Measurements from ENCODE around the gene CDH22. TPM values are rescaled to one million over a fixed set of nuclear protein-coding genes. Genes with fewer than 3 reads are reported as not detected.

CDH22 gene
- total RNA-seq, 1 experiment from 2014 or later, result not detected

GRCh38 chr20:46174469-46175126 lies 133.7 kb downstream of the CDH22 start:
- DNase-seq, result peak; percentile 62
- H3K4me3 ChIP-seq, result no peak overlapping the region
- no peaks in the 10 kb centered on the region for H3K36me3 ChIP-seq
- peaks cover 62% of the 10 kb centered on the region for H3K27me3 ChIP-seq
- H3K9me3 ChIP-seq, result no peaks in the 10 kb centered on the region

GRCh38 chr20:46173652-46174468 lies 134.4 kb downstream of the CDH22 start:
- DNase-seq, result no peak
- no peak overlapping the region for H3K4me3 ChIP-seq
- H3K27me3 ChIP-seq, result peaks cover 62% of the 10 kb centered on the region
- H3K9me3 ChIP-seq, result no peaks in the 10 kb centered on the region
- no peaks in the 10 kb centered on the region for H3K36me3 ChIP-seq

GRCh38 chr20:46172961-46173536 lies 135.2 kb downstream of the CDH22 start:
- DNase-seq, result no peak
- H3K36me3 ChIP-seq, result no peaks in the 10 kb centered on the region
- no peaks in the 10 kb centered on the region for H3K9me3 ChIP-seq
- peaks cover 62% of the 10 kb centered on the region for H3K27me3 ChIP-seq
- no peak overlapping the region for H3K4me3 ChIP-seq

- no peaks in the 10 kb centered on the region for H3K36me3 ChIP-seq
- no peak overlapping the region for H3K4me3 ChIP-seq
- no peaks in the 10 kb centered on the region for H3K9me3 ChIP-seq
- DNase-seq, result no peak
- H3K27me3 ChIP-seq, result peaks cover 62% of the 10 kb centered on the region
Observed at GRCh38 chr20:46172455-46172854, 135.8 kb downstream of the CDH22 start.

- H3K36me3 ChIP-seq, result no peaks in the 10 kb centered on the region
- no peak overlapping the region for H3K4me3 ChIP-seq
- no peak for DNase-seq
- H3K27me3 ChIP-seq, result peaks cover 62% of the 10 kb centered on the region
- H3K9me3 ChIP-seq, result no peaks in the 10 kb centered on the region
Observed at GRCh38 chr20:46171909-46172308, 136.4 kb downstream of the CDH22 start.

GRCh38 chr20:46171476-46171875 lies 136.8 kb downstream of the CDH22 start:
- no peaks in the 10 kb centered on the region for H3K9me3 ChIP-seq
- no peaks in the 10 kb centered on the region for H3K36me3 ChIP-seq
- H3K4me3 ChIP-seq, result no peak overlapping the region
- DNase-seq, result no peak
- peaks cover 63% of the 10 kb centered on the region for H3K27me3 ChIP-seq

- Histone ChIP-seq H3K4me3 (no peak overlapping the region), H3K36me3 (no peaks in the 10 kb centered on the region), H3K9me3 (no peaks in the 10 kb centered on the region), H3K27me3 (peaks cover 48% of the 10 kb centered on the region)
- DNase-seq, result no peak
Observed at GRCh38 chr20:46169245-46170171, 138.8 kb downstream of the CDH22 start.

GRCh38 chr20:46168438-46168837 lies 139.9 kb downstream of the CDH22 start:
- H3K36me3 ChIP-seq, result no peaks in the 10 kb centered on the region
- DNase-seq, result no peak
- H3K27me3 ChIP-seq, result peaks cover 39% of the 10 kb centered on the region
- no peak overlapping the region for H3K4me3 ChIP-seq
- H3K9me3 ChIP-seq, result no peaks in the 10 kb centered on the region

- Histone ChIP-seq H3K27me3 (peaks cover 35% of the 10 kb centered on the region), H3K4me3 (no peak overlapping the region), H3K9me3 (no peaks in the 10 kb centered on the region), H3K36me3 (no peaks in the 10 kb centered on the region)
- DNase-seq, result no peak
Observed at GRCh38 chr20:46167080-46167479, 141.2 kb downstream of the CDH22 start.

GRCh38 chr20:46164254-46164653 lies 144.0 kb downstream of the CDH22 start:
- Histone ChIP-seq H3K27me3 (peaks cover 33% of the 10 kb centered on the region), H3K4me3 (no peak overlapping the region), H3K9me3 (no peaks in the 10 kb centered on the region), H3K36me3 (no peaks in the 10 kb centered on the region)
- no peak for DNase-seq

- peaks cover 34% of the 10 kb centered on the region for H3K27me3 ChIP-seq
- no peaks in the 10 kb centered on the region for H3K9me3 ChIP-seq
- DNase-seq, result no peak
- H3K36me3 ChIP-seq, result no peaks in the 10 kb centered on the region
- no peak overlapping the region for H3K4me3 ChIP-seq
Observed at GRCh38 chr20:46161921-46162320, 146.4 kb downstream of the CDH22 start.

- Histone ChIP-seq H3K36me3 (no peaks in the 10 kb centered on the region), H3K27me3 (peaks cover 30% of the 10 kb centered on the region), H3K4me3 (no peak overlapping the region), H3K9me3 (no peaks in the 10 kb centered on the region)
- no peak for DNase-seq
Observed at GRCh38 chr20:46160661-46161060, 147.6 kb downstream of the CDH22 start.

- no peaks in the 10 kb centered on the region for H3K36me3 ChIP-seq
- no peak for DNase-seq
- no peak overlapping the region for H3K4me3 ChIP-seq
- H3K9me3 ChIP-seq, result no peaks in the 10 kb centered on the region
- H3K27me3 ChIP-seq, result peaks cover 36% of the 10 kb centered on the region
Observed at GRCh38 chr20:46159101-46159897, 149.0 kb downstream of the CDH22 start.

- no peak for DNase-seq
- Histone ChIP-seq H3K36me3 (no peaks in the 10 kb centered on the region), H3K9me3 (no peaks in the 10 kb centered on the region), H3K4me3 (no peak overlapping the region), H3K27me3 (peaks cover 35% of the 10 kb centered on the region)
Observed at GRCh38 chr20:46158476-46158987, 149.8 kb downstream of the CDH22 start.

- no peaks in the 10 kb centered on the region for H3K9me3 ChIP-seq
- H3K27me3 ChIP-seq, result peaks cover 31% of the 10 kb centered on the region
- no peak overlapping the region for H3K4me3 ChIP-seq
- DNase-seq, result no peak
- no peaks in the 10 kb centered on the region for H3K36me3 ChIP-seq
Observed at GRCh38 chr20:46157625-46158024, 150.7 kb downstream of the CDH22 start.

- Histone ChIP-seq H3K27me3 (peaks cover 26% of the 10 kb centered on the region), H3K9me3 (no peaks in the 10 kb centered on the region)
- no peak for DNase-seq
Observed at GRCh38 chr20:46157076-46157592, 151.2 kb downstream of the CDH22 start.

More at GRCh38 chr20:46157076-46157592, 151.2 kb downstream of the CDH22 start:
- H3K4me3 ChIP-seq, result no peak overlapping the region
- no peaks in the 10 kb centered on the region for H3K36me3 ChIP-seq
